NCI-H146 (cell line): ENCODE data around the gene ZAP70.

ENCODE experiments used
- DNase-seq: peaks from one replicate; lab custom pipeline; 2025; lab: John Stamatoyannopoulos, UW

Gene ZAP70

GRCh38 chr2:97717613-97717995, 4.2 kb downstream of the ZAP70 start:
- DNase-seq: no peak

GRCh38 chr2:97718051-97718882, 4.9 kb downstream of the ZAP70 start:
- DNase-seq: no peak

GRCh38 chr2:97718942-97719341, 5.6 kb downstream of the ZAP70 start:
- DNase-seq: no peak

- no peak for DNase-seq
These were observed 6.2 kb downstream of the ZAP70 start for GRCh38 chr2:97719362-97720155.

- no peak for DNase-seq
These were observed 7.4 kb downstream of the ZAP70 start for GRCh38 chr2:97720746-97721145.

GRCh38 chr2:97722227-97722626, 8.9 kb downstream of the ZAP70 start:
- DNase-seq: no peak

- DNase-seq: no peak
These were observed 10.0 kb downstream of the ZAP70 start for GRCh38 chr2:97723156-97724072.

GRCh38 chr2:97724073-97724410, 10.7 kb downstream of the ZAP70 start:
- DNase-seq: no peak

GRCh38 chr2:97724501-97724900, 11.1 kb downstream of the ZAP70 start:
- no peak for DNase-seq

GRCh38 chr2:97724946-97725688, 11.7 kb downstream of the ZAP70 start:
- no peak for DNase-seq

GRCh38 chr2:97726261-97727064, 13.1 kb downstream of the ZAP70 start:
- DNase-seq: no peak

- no peak for DNase-seq
These were observed 13.9 kb downstream of the ZAP70 start for GRCh38 chr2:97727296-97727695.

- DNase-seq: no peak
These were observed 14.8 kb downstream of the ZAP70 start for GRCh38 chr2:97728091-97728731.

- no peak for DNase-seq
These were observed 16.9 kb downstream of the ZAP70 start for GRCh38 chr2:97730245-97730644.

- no peak for DNase-seq
These were observed 18.1 kb downstream of the ZAP70 start for GRCh38 chr2:97731274-97732020.

GRCh38 chr2:97732436-97733340, 19.3 kb downstream of the ZAP70 start:
- DNase-seq: no peak

GRCh38 chr2:97733341-97734035, 20.1 kb downstream of the ZAP70 start:
- no peak for DNase-seq
